ENCODE measurements around the gene CCR8.
"Not testable (repeated sequence)": the region's sequence is repeated elsewhere in the genome, so short reads cannot be mapped to it uniquely, and the experiment has no call there.

DNA sequence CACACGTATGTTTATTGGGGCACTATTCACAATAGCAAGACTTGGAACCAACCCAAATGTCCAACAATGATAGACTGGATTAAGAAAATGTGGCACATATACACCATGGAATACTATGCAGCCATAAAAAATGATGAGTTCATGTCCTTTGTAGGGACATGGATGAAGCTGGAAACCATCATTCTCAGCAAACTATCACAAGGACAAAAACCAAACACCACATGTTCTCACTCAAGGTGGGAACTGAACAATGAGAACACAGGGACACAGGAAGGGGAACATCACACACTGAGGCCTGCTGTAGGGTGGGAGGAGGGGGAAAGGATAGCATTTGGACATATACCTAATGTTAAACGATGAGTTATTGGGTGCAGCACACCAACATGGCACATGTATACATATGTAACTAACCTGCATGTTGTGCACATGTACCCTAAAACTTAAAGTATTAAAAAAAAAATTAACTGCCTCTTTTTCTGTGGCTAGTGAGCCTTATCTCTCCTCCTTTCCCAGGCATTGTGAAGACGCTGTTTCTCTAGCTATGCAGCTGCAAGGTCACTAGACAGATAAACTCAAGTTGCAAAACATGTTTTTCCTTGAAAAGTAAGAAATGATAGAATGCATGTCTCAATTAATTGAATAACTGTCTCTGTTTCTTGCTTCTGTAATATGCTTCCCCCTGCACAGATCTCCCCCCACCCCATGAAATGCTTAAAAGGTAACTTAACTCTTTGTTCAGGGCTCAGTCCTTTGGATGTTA lies 23.8 kb downstream of the CCR8 start:
- TF ChIP-seq POLR2A (IDR thresholded peaks at IDR 0.05) = not testable (repeated sequence)
- TF ChIP-seq, protein P1, sequence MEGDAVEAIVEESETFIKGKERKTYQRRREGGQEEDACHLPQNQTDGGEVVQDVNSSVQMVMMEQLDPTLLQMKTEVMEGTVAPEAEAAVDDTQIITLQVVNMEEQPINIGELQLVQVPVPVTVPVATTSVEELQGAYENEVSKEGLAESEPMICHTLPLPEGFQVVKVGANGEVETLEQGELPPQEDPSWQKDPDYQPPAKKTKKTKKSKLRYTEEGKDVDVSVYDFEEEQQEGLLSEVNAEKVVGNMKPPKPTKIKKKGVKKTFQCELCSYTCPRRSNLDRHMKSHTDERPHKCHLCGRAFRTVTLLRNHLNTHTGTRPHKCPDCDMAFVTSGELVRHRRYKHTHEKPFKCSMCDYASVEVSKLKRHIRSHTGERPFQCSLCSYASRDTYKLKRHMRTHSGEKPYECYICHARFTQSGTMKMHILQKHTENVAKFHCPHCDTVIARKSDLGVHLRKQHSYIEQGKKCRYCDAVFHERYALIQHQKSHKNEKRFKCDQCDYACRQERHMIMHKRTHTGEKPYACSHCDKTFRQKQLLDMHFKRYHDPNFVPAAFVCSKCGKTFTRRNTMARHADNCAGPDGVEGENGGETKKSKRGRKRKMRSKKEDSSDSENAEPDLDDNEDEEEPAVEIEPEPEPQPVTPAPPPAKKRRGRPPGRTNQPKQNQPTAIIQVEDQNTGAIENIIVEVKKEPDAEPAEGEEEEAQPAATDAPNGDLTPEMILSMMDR (IDR thresholded peaks at IDR 0.05) = not testable (repeated sequence)
